SK-N-SH treated with all-trans-retinoic acid at 6 μM for 48 hours (cell line): ENCODE measurements around the gene MICALL2.

Source experiments
- ATAC-seq: fragments of 200-7000 bp; cut with Tn5 transposase; 3 replicates; pipeline ENCODE4 v1.9.1; 2020; ENCODE audit warnings: mild to moderate bottlenecking, moderate library complexity
- ARNTL ChIP-seq: fragments of 450-650 bp; formaldehyde crosslinking; IDR thresholded peaks from 2 replicates; pipeline ENCODE4 v1.5.0; 2020; ENCODE audit warnings: low read depth, mild to moderate bottlenecking, moderate library complexity, borderline replicate concordance
- BACH2 ChIP-seq: fragments of 250-450 bp; sonication (Bioruptor Pico); IDR thresholded peaks from 2 replicates; pipeline ENCODE4 v1.9.0; 2021; ENCODE audit warnings: mild to moderate bottlenecking, borderline replicate concordance
- ESRRG ChIP-seq: fragments of 250-450 bp; sonication (Bioruptor Pico); IDR thresholded peaks from 2 replicates; pipeline ENCODE4 v1.6.1; 2021; ENCODE audit warnings: mild to moderate bottlenecking
- GLIS3 ChIP-seq: fragments of 250-450 bp; sonication (Bioruptor Pico); IDR thresholded peaks from 2 replicates; pipeline ENCODE4 v1.5.0; 2020; ENCODE audit warnings: mild to moderate bottlenecking, moderate library complexity
- POU6F1 ChIP-seq: fragments of 250-450 bp; sonication (Bioruptor Pico); IDR thresholded peaks from 2 replicates; pipeline ENCODE4 v1.8.0; 2021; ENCODE audit warnings: low read depth, mild to moderate bottlenecking, moderate library complexity, borderline replicate concordance
- PPARA ChIP-seq: fragments of 250-450 bp; sonication (Bioruptor Pico); IDR thresholded peaks from 2 replicates; pipeline ENCODE4 v1.5.0; 2020; ENCODE audit warnings: mild to moderate bottlenecking, borderline replicate concordance
- RARB ChIP-seq: fragments of 250-450 bp; sonication (Bioruptor Pico); IDR thresholded peaks from 2 replicates; pipeline ENCODE4 v1.8.0; 2021; ENCODE audit warnings: mild to moderate bottlenecking, moderate library complexity
- SNAI2 ChIP-seq: fragments of 250-450 bp; sonication (Bioruptor Pico); IDR thresholded peaks from 2 replicates; pipeline ENCODE4 v1.5.0; 2020; ENCODE audit warnings: mild to moderate bottlenecking, moderate library complexity
- TCF4 ChIP-seq: fragments of 250-450 bp; sonication (Bioruptor Pico); IDR thresholded peaks from 2 replicates; pipeline ENCODE4 v1.8.0; 2021; ENCODE audit warnings: mild to moderate bottlenecking, moderate library complexity, borderline replicate concordance
- TOX ChIP-seq: fragments of 250-450 bp; sonication (Bioruptor Pico); IDR thresholded peaks from 2 replicates; pipeline ENCODE4 v1.8.0; 2021; ENCODE audit warnings: mild to moderate bottlenecking, moderate library complexity, borderline replicate concordance
- TSHZ2 ChIP-seq: fragments of 250-450 bp; sonication (Bioruptor Pico); IDR thresholded peaks from 2 replicates; pipeline ENCODE4 v1.5.0; 2020; ENCODE audit warnings: mild to moderate bottlenecking, moderate library complexity
- ZC3H10 ChIP-seq: fragments of 250-450 bp; sonication (Bioruptor Pico); IDR thresholded peaks from 2 replicates; pipeline ENCODE4 v1.5.1; 2021; ENCODE audit warnings: mild to moderate bottlenecking, moderate library complexity
- ZFP3 ChIP-seq: fragments of 250-450 bp; sonication (Bioruptor Pico); IDR thresholded peaks from 2 replicates; pipeline ENCODE4 v1.5.0; 2020; ENCODE audit warnings: mild to moderate bottlenecking, moderate library complexity
- ZNF565 ChIP-seq: fragments of 450-650 bp; formaldehyde crosslinking; conservative IDR thresholded peaks from 2 replicates; pipeline ENCODE4 v1.5.0; 2020; ENCODE audit warnings: low read depth, mild to moderate bottlenecking, moderate library complexity
- ZNF70 ChIP-seq: fragments of 450-650 bp; formaldehyde crosslinking; IDR thresholded peaks from 2 replicates; pipeline ENCODE4 v1.5.0; 2020; ENCODE audit warnings: mild to moderate bottlenecking, moderate library complexity
- TF ChIP-seq, protein P1 (sequence below): fragments of 250-450 bp; sonication (Bioruptor Pico); IDR thresholded peaks from 2 replicates; pipeline ENCODE4 v1.8.0; 2020; ENCODE audit warnings: mild to moderate bottlenecking, moderate library complexity, borderline replicate concordance
- TF ChIP-seq, protein P2 (sequence below): fragments of 250-450 bp; sonication (Bioruptor Pico); IDR thresholded peaks from 2 replicates; pipeline ENCODE4 v1.5.1; 2020; ENCODE audit warnings: low read depth, mild to moderate bottlenecking, moderate library complexity
- TF ChIP-seq, protein P3 (sequence below): fragments of 250-450 bp; sonication (Bioruptor Pico); IDR thresholded peaks from 2 replicates; pipeline ENCODE4 v1.5.1; 2021; ENCODE audit warnings: mild to moderate bottlenecking, moderate library complexity

Gene MICALL2

GRCh38 chr7:1473864-1474512 is 14.7 kb upstream of the MICALL2 start:
- peak; percentile 83 for ATAC-seq
- TF ChIP-seq ZFP3 (CRISPR knock-in tag) = no peak
- TF ChIP-seq, protein P1, sequence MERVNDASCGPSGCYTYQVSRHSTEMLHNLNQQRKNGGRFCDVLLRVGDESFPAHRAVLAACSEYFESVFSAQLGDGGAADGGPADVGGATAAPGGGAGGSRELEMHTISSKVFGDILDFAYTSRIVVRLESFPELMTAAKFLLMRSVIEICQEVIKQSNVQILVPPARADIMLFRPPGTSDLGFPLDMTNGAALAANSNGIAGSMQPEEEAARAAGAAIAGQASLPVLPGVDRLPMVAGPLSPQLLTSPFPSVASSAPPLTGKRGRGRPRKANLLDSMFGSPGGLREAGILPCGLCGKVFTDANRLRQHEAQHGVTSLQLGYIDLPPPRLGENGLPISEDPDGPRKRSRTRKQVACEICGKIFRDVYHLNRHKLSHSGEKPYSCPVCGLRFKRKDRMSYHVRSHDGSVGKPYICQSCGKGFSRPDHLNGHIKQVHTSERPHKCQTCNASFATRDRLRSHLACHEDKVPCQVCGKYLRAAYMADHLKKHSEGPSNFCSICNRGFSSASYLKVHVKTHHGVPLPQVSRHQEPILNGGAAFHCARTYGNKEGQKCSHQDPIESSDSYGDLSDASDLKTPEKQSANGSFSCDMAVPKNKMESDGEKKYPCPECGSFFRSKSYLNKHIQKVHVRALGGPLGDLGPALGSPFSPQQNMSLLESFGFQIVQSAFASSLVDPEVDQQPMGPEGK = no peak
- peak; percentile 91 for TF ChIP-seq ARNTL (CRISPR knock-in tag)
- TF ChIP-seq, all 23 proteins: peak for 1

GRCh38 chr7:1470901-1471300 is 11.6 kb upstream of the MICALL2 start:
- ATAC-seq = no peak
- TF ChIP-seq, protein P1 = no peak
- TF ChIP-seq RARB (CRISPR knock-in tag) (no peak), ZC3H10 (CRISPR knock-in tag) (no peak), SNAI2 (CRISPR knock-in tag) (no peak), TCF4 (CRISPR knock-in tag) (no peak), ZNF70 (CRISPR knock-in tag) (no peak), ZFP3 (CRISPR knock-in tag) (no peak), GLIS3 (CRISPR knock-in tag) (no peak), TOX (CRISPR knock-in tag) (no peak), ESRRG (no peak), TSHZ2 (CRISPR knock-in tag) (no peak), ZNF565 (CRISPR knock-in tag) (no peak), PPARA (CRISPR knock-in tag) (no peak), BACH2 (CRISPR knock-in tag) (no peak), POU6F1 (CRISPR knock-in tag) (no peak)
- TF ChIP-seq, protein P2, sequence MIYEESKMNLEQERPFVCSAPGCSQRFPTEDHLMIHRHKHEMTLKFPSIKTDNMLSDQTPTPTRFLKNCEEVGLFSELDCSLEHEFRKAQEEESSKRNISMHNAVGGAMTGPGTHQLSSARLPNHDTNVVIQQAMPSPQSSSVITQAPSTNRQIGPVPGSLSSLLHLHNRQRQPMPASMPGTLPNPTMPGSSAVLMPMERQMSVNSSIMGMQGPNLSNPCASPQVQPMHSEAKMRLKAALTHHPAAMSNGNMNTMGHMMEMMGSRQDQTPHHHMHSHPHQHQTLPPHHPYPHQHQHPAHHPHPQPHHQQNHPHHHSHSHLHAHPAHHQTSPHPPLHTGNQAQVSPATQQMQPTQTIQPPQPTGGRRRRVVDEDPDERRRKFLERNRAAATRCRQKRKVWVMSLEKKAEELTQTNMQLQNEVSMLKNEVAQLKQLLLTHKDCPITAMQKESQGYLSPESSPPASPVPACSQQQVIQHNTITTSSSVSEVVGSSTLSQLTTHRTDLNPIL = no peak
- TF ChIP-seq, all 23 proteins: peak for 0

GRCh38 chr7:1468643-1469298 is 9.5 kb upstream of the MICALL2 start:
- ATAC-seq = no peak
- TF ChIP-seq, protein P2 = no peak
- TF ChIP-seq SNAI2 (CRISPR knock-in tag) (no peak), TSHZ2 (CRISPR knock-in tag) (no peak), ZNF70 (CRISPR knock-in tag) (no peak), ESRRG (no peak)
- TF ChIP-seq, protein P3, sequence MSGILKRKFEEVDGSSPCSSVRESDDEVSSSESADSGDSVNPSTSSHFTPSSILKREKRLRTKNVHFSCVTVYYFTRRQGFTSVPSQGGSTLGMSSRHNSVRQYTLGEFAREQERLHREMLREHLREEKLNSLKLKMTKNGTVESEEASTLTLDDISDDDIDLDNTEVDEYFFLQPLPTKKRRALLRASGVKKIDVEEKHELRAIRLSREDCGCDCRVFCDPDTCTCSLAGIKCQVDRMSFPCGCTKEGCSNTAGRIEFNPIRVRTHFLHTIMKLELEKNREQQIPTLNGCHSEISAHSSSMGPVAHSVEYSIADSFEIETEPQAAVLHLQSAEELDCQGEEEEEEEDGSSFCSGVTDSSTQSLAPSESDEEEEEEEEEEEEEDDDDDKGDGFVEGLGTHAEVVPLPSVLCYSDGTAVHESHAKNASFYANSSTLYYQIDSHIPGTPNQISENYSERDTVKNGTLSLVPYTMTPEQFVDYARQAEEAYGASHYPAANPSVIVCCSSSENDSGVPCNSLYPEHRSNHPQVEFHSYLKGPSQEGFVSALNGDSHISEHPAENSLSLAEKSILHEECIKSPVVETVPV (CRISPR knock-in tag) = no peak
- TF ChIP-seq, protein P1 = no peak
